ENCODE results near the gene MRM1. TPM values are rescaled to one million over a fixed set of nuclear protein-coding genes. Genes with fewer than 3 reads are reported as not detected.

MRM1 gene
- total RNA-seq, 1 donor from 2014 or later, result 2.7 TPM

DNA sequence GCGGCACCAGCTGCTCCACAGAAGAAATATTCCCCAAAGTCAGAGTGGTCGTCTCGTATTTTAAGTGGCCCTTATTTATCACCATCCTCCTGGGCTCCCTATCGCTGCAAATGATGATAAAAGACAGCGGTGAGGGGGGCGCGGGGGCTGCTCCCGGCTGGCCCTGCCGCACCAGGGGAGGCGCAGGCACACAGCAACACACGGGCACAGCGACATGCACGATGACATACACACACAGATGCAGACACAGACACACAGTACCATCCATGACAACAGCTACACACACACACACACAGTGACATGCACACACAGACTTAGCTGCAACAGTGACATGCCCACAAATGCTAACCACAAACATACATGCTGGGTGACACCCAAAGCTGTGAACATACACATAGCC is 52.5 kb downstream of the MRM1 start:
- no peaks in the 10 kb centered on the region for H3K27me3 ChIP-seq
- no peaks in the 10 kb centered on the region for H3K36me3 ChIP-seq
- peaks cover 8% of the 10 kb centered on the region for H3K4me1 ChIP-seq
- TF ChIP-seq, protein P1, sequence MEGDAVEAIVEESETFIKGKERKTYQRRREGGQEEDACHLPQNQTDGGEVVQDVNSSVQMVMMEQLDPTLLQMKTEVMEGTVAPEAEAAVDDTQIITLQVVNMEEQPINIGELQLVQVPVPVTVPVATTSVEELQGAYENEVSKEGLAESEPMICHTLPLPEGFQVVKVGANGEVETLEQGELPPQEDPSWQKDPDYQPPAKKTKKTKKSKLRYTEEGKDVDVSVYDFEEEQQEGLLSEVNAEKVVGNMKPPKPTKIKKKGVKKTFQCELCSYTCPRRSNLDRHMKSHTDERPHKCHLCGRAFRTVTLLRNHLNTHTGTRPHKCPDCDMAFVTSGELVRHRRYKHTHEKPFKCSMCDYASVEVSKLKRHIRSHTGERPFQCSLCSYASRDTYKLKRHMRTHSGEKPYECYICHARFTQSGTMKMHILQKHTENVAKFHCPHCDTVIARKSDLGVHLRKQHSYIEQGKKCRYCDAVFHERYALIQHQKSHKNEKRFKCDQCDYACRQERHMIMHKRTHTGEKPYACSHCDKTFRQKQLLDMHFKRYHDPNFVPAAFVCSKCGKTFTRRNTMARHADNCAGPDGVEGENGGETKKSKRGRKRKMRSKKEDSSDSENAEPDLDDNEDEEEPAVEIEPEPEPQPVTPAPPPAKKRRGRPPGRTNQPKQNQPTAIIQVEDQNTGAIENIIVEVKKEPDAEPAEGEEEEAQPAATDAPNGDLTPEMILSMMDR (IDR thresholded peaks at IDR 0.05), result no peak
- TF ChIP-seq POLR2AphosphoS5 (IDR thresholded peaks at IDR 0.05; ENCODE audit: insufficient read depth in 1 of 2, low read depth in 1 of 2), result no peak
- no peak for TF ChIP-seq POLR2A (IDR thresholded peaks at IDR 0.05)
- intact Hi-C loops (cut with DNase I), result no loop called here
- DNase-seq (ENCODE audit: extremely low spot score in 2 of 2), result no peak
- no peaks in the 10 kb centered on the region for H3K9me3 ChIP-seq
- H3K4me3 ChIP-seq, result no peak overlapping the region
- no peak overlapping the region for H3K27ac ChIP-seq

DNA sequence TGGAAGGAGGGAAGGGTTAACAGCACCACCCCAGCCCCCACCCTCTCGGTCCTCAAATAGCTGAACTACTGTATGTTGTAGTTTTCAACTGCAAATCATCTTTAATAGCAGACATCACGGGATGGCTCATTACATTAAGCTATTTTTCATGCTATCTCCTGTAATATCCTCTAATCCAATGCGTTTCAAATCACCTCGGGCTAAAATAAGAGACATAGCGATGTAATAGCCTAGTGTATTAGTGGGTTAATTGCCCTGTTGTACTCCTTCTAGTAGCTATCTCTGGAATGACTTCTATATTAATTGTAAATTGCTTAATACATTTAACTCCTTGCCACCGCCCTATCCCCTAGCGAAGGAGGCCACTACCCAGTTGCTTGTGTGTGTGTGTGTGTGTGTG is 54.3 kb downstream of the MRM1 start:
- H3K4me3 ChIP-seq, result no peak overlapping the region
- H3K36me3 ChIP-seq, result no peaks in the 10 kb centered on the region
- no peak overlapping the region for H3K27ac ChIP-seq
- H3K4me1 ChIP-seq, result peaks cover 8% of the 10 kb centered on the region
- H3K27me3 ChIP-seq, result no peaks in the 10 kb centered on the region
- TF ChIP-seq POLR2A (IDR thresholded peaks at IDR 0.05) (no peak), POLR2AphosphoS5 (IDR thresholded peaks at IDR 0.05; ENCODE audit: insufficient read depth in 1 of 2, low read depth in 1 of 2) (no peak)
- TF ChIP-seq, protein P1 (IDR thresholded peaks at IDR 0.05), result no peak
- DNase-seq (ENCODE audit: extremely low spot score in 2 of 2), result no peak
- no peaks in the 10 kb centered on the region for H3K9me3 ChIP-seq
- intact Hi-C loops (cut with DNase I), result no loop called here

DNA sequence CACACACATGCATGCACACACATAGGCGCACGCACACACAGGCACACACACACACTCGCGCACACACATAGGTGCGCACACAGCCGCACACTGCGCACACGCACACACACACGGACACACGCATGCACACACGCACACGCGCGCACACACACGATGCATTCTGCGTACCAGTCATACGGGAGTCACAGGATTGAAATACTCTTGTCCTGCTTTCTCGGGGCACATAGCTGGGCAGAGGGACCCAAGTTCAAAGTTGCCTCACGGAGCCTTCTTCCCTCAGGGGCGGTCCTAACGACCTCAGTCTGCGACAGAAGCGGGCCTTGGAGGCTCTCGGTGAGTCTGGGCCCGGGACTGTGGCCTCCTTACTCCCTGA is 56.0 kb downstream of the MRM1 start:
- no peak overlapping the region for H3K27ac ChIP-seq
- no peaks in the 10 kb centered on the region for H3K9me3 ChIP-seq
- H3K27me3 ChIP-seq, result no peaks in the 10 kb centered on the region
- peak overlapping the region; percentile 29 to 46 for H3K4me3 ChIP-seq
- DNase-seq (ENCODE audit: extremely low spot score in 2 of 2), result no peak
- no peaks in the 10 kb centered on the region for H3K36me3 ChIP-seq
- intact Hi-C loops (cut with DNase I), result no loop called here
- H3K4me1 ChIP-seq, result peaks cover 8% of the 10 kb centered on the region
- TF ChIP-seq POLR2A (IDR thresholded peaks at IDR 0.05) (no peak), POLR2AphosphoS5 (IDR thresholded peaks at IDR 0.05; ENCODE audit: insufficient read depth in 1 of 2, low read depth in 1 of 2) (no peak)
- TF ChIP-seq, protein P1 (IDR thresholded peaks at IDR 0.05), result no peak

DNA sequence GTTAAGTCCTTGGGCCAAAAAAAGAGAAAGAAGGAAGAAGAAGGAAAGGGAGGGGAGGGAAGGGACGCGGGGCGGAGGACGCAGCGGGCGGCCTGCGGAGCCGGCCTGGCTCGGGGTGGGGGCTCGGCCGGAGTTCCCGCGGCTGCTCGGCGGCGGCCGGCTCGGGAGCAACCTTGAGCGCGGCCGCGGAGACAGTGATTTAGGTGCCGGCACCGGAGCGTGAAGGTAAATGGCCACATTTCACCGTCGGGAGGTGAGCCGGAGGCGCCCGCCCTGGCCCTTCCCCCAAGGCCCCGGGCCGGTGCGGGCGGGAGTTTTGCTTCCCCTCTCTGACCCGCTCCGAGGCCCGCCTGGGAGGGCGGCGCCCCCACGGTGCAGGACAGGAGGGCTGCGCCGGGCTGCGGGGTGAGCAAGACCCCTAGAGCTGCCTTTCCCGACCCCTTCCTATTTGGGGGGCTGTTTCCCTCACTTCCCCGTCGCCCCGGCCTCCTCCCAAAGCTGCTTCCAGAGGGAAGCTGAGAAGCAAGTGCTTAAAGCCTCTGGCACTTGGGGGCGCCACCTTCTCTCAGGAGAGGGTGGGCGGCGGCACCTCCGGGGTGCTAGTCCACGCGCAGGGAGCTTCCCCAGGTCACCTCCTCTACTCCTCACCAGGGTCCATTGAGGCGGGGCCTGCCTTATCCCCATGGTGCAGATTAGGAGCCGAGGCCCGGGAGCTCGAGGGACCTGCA is 56.5 kb downstream of the MRM1 start:
- no peaks in the 10 kb centered on the region for H3K27me3 ChIP-seq
- no peak for DNase-seq (ENCODE audit: extremely low spot score in 2 of 2)

More for the DNA sequence above, 56.5 kb downstream of the MRM1 start:
- H3K36me3 ChIP-seq, result no peaks in the 10 kb centered on the region
- no peak overlapping the region for H3K27ac ChIP-seq
- H3K9me3 ChIP-seq, result no peaks in the 10 kb centered on the region
- TF ChIP-seq, protein P1 (IDR thresholded peaks at IDR 0.05), result no peak
- TF ChIP-seq POLR2AphosphoS5 (IDR thresholded peaks at IDR 0.05; ENCODE audit: insufficient read depth in 1 of 2, low read depth in 1 of 2) (no peak), POLR2A (IDR thresholded peaks at IDR 0.05) (no peak)
- peak overlapping the region; percentile 29 to 46 for H3K4me3 ChIP-seq
- peaks cover 8% of the 10 kb centered on the region for H3K4me1 ChIP-seq
- intact Hi-C loops (cut with DNase I), result no loop called here

Other genes starting within 250 kb of the MRM1 start
- not detected for gene TBC1D3H, start 213.1 kb upstream of the MRM1 start, total RNA-seq
- 13.5 TPM for gene ZNHIT3, start 114.9 kb upstream of the MRM1 start, total RNA-seq
- gene MYO19, start 66.7 kb upstream of the MRM1 start, total RNA-seq, result 112 TPM
- 3.2 TPM for gene PIGW, start 66.6 kb upstream of the MRM1 start, total RNA-seq
- 47.9 TPM for gene GGNBP2, start 56.7 kb upstream of the MRM1 start, total RNA-seq
- gene DHRS11, start 9.7 kb upstream of the MRM1 start, total RNA-seq, result 12.0 TPM

All from vagina (tissue), 2 donors.